HG02840 (cell line): Measurements from ENCODE around the gene GPR42.

ENCODE experiments used
- ATAC-seq: cut with Tn5 transposase; IDR thresholded peaks from one replicate; pipeline ENCODE4 v1.9.1; 2021; ENCODE audit warnings: mild to moderate bottlenecking, moderate library complexity, moderate number of reproducible peaks; ENCODE audit not compliant: unreplicated experiment, low FRiP score

GPR42 gene

GRCh38 chr19:35417713-35418534, 47.1 kb downstream of the GPR42 start:
- no peak for ATAC-seq

DNA sequence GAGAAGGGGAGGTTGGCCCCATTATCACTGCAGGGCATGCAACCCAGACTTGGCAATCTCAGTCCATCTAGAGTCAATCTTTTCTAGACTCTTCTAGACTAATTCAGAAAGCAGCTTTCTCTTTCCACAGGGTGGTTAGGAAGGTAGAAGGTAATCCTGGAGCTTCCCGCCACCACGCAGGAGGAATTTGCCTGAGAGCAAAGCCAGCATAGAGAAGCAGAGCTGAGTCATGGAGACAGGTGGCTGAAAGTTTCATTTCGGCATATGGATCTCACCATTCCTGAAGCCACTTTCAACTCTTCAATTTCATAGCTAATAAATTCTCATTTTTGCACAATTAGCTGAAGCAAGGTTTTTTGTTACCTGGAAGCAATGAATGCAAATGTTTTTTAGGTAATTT, 48.2 kb downstream of the GPR42 start:
- ATAC-seq = no peak

DNA sequence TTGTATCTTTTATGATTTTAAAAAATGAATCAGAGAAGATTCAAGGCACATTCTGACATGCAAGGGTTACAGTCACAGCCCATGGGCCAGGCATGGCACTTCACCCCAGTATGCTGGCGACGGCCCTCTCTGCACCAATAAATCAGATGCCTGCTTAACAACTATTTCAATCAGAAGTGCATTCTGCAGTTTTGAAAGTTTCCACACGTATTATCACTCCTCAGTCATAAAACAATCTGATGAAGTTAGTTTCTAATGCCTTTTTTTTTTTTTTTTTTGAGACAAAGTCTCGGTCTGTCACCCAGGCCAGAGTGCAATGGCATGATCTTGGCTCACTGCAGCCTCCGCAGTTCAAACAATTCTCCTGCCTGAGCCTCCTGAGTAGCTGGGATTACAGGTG, 48.9 kb downstream of the GPR42 start:
- ATAC-seq = no peak

- no peak for ATAC-seq
Observed at GRCh38 chr19:35421362-35421761, 50.5 kb downstream of the GPR42 start.
